Measurements from ENCODE around the gene COL6A5. TPM values are rescaled to one million over a fixed set of nuclear protein-coding genes. Genes with fewer than 3 reads are reported as not detected.

COL6A5 gene
- total RNA-seq, 1 donor from 2014 or later, result not detected

GRCh38 chr3:130386604-130387263 lies 41.3 kb downstream of the COL6A5 start:
- TF ChIP-seq CTCF (IDR thresholded peaks at IDR 0.05; ENCODE audit: borderline replicate concordance), result no peak
- Histone ChIP-seq H3K9me3 (replicated peaks) (no peaks in the 10 kb centered on the region), H3K4me3 (no peak overlapping the region), H3K27me3 (ENCODE audit: low read depth) (no peaks in the 10 kb centered on the region), H3K4me1 (no peaks in the 10 kb centered on the region), H3K27ac (replicated peaks) (no peak overlapping the region), H3K36me3 (no peaks in the 10 kb centered on the region)
- intact Hi-C loops (cut with micrococcal nuclease), result no loop called here
- DNase-seq, result no peak

- no peak for TF ChIP-seq CTCF (IDR thresholded peaks at IDR 0.05; ENCODE audit: borderline replicate concordance)
Observed at GRCh38 chr3:130389743-130390478, 44.4 kb downstream of the COL6A5 start.

GRCh38 chr3:130392266-130392665 lies 46.8 kb downstream of the COL6A5 start:
- Histone ChIP-seq H3K4me3 (no peak overlapping the region), H3K27me3 (ENCODE audit: low read depth) (peaks cover 3% of the 10 kb centered on the region), H3K4me1 (no peaks in the 10 kb centered on the region), H3K27ac (replicated peaks) (no peak overlapping the region), H3K9me3 (replicated peaks) (no peaks in the 10 kb centered on the region), H3K36me3 (no peaks in the 10 kb centered on the region)
- TF ChIP-seq CTCF (IDR thresholded peaks at IDR 0.05; ENCODE audit: borderline replicate concordance), result no peak
- no peak for DNase-seq
- intact Hi-C loops (cut with micrococcal nuclease), result no loop called here

More at GRCh38 chr3:130389743-130390478, 44.4 kb downstream of the COL6A5 start:
- Histone ChIP-seq H3K4me1 (no peaks in the 10 kb centered on the region), H3K27ac (replicated peaks) (no peak overlapping the region), H3K4me3 (no peak overlapping the region), H3K27me3 (ENCODE audit: low read depth) (peaks cover 3% of the 10 kb centered on the region), H3K9me3 (replicated peaks) (no peaks in the 10 kb centered on the region), H3K36me3 (no peaks in the 10 kb centered on the region)
- DNase-seq, result no peak
- intact Hi-C loops (cut with micrococcal nuclease), result no loop called here

GRCh38 chr3:130393594-130393993 lies 48.1 kb downstream of the COL6A5 start:
- no peak overlapping the region for H3K27ac ChIP-seq (replicated peaks)

GRCh38 chr3:130395331-130395730 lies 49.9 kb downstream of the COL6A5 start:
- TF ChIP-seq CTCF (IDR thresholded peaks at IDR 0.05; ENCODE audit: borderline replicate concordance), result no peak

More at GRCh38 chr3:130393594-130393993, 48.1 kb downstream of the COL6A5 start:
- Histone ChIP-seq H3K4me3 (no peak overlapping the region), H3K36me3 (no peaks in the 10 kb centered on the region), H3K9me3 (replicated peaks) (no peaks in the 10 kb centered on the region), H3K4me1 (no peaks in the 10 kb centered on the region), H3K27me3 (ENCODE audit: low read depth) (peaks cover 3% of the 10 kb centered on the region)
- no peak for DNase-seq
- no peak for TF ChIP-seq CTCF (IDR thresholded peaks at IDR 0.05; ENCODE audit: borderline replicate concordance)
- intact Hi-C loops (cut with micrococcal nuclease), result no loop called here

More at GRCh38 chr3:130395331-130395730, 49.9 kb downstream of the COL6A5 start:
- Histone ChIP-seq H3K9me3 (replicated peaks) (no peaks in the 10 kb centered on the region), H3K27me3 (ENCODE audit: low read depth) (peaks cover 3% of the 10 kb centered on the region), H3K4me3 (no peak overlapping the region), H3K36me3 (no peaks in the 10 kb centered on the region), H3K27ac (replicated peaks) (no peak overlapping the region), H3K4me1 (no peaks in the 10 kb centered on the region)
- intact Hi-C loops (cut with micrococcal nuclease), result no loop called here
- no peak for DNase-seq

All from left ventricle myocardium inferior (tissue), 1 donor.